HepG2 (cell line): ENCODE measurements around the gene PAIP2. TPM values are rescaled to one million over a fixed set of nuclear protein-coding genes. Genes with fewer than 3 reads are reported as not detected.

Experiments
- ATAC-seq: fragments of 200-7000 bp; cut with Tn5 transposase; 3 replicates; pipeline ENCODE4 v1.9.1; 2020; ENCODE audit warnings: mild to moderate bottlenecking, moderate library complexity
- BruUV-seq: library from RNA; stranded (reverse); fragments of 400-500 nt; replicated peaks from 2 replicates; lab custom pipeline; 2021; lab: Mats Ljungman, UMichigan
- CTCF ChIA-PET: fragments of 300-600 bp; formaldehyde crosslinking; extraction: SDS; loops from one replicate; lab custom pipeline; 2021; ENCODE audit warnings: low total read pairs, inconsistent platforms, low intra/inter-chr PET ratio; lab: Yijun Ruan, JAX
- POLR2A ChIA-PET: fragments of 350-600 bp; sonication (Branson Sonifier 250); formaldehyde crosslinking; loops from one replicate; lab custom pipeline; 2020; ENCODE audit warnings: antibody characterized with exemption, inconsistent platforms; lab: Yijun Ruan, JAX
- DNase-seq: peaks from one replicate; pipeline ENCODE4 v3.0.0-alpha.2; 2015; ENCODE audit warnings: low spot score
- FAIRE-seq: peaks from 3 replicates; lab custom pipeline; 2011; peaks lifted over from hg19 to GRCh38; lab: Jason Lieb, UNC
- H2AFZ ChIP-seq: one replicate; pipeline ENCODE4 v1.6.1; 2011; ENCODE audit warnings: low read length, inconsistent platforms
- H3K27ac ChIP-seq: fragments of 300-600 bp; 3 replicates; pipeline ENCODE4 v1.8.0; 2011; ENCODE audit warnings: mixed run types, mild to moderate bottlenecking, mixed read lengths, low read length, inconsistent platforms; ENCODE audit not compliant: insufficient read depth; ENCODE audit errors: extremely low read length
- H3K27me3 ChIP-seq, 2 experiments: fragments of 200-600 bp in 1 of 2; 2 replicates in 1 of 2; 3 replicates in 1 of 2; pipeline versions ENCODE4 v1.6.0 to v1.8.0; 2011; ENCODE audit warnings: low read length in 2 of 2, mild to moderate bottlenecking in 2 of 2, moderate library complexity in 2 of 2, inconsistent platforms in 1 of 2; ENCODE audit not compliant: insufficient read depth in 2 of 2, control insufficient read depth in 1 of 2
- H3K36me3 ChIP-seq, 2 experiments: fragments of 200-600 bp in 1 of 2; replicated peaks in 1 of 2; 2 replicates in 1 of 2; 3 replicates in 1 of 2; pipeline versions ENCODE4 v1.5.1 to v1.8.0; 2011; ENCODE audit warnings: low read length in 2 of 2, inconsistent platforms in 1 of 2; ENCODE audit not compliant: insufficient read depth in 2 of 2, control insufficient read depth in 1 of 2
- H3K4me1 ChIP-seq: 2 replicates; pipeline ENCODE4 v1.5.1; 2012; ENCODE audit warnings: low read length, inconsistent platforms; ENCODE audit not compliant: insufficient read depth
- H3K4me2 ChIP-seq: 2 replicates; pipeline ENCODE4 v1.6.0; 2011; ENCODE audit warnings: low read depth, low read length, inconsistent platforms
- H3K4me3 ChIP-seq, 3 experiments: fragments of 200-600 bp in 1 of 3; sonication (generic), shearing (Covaris generic) in 1 of 3; replicated peaks in 1 of 3; 2 replicates each; pipeline ENCODE4 v1.5.1; 2011 to 2016; ENCODE audit warnings: low read length in 3 of 3, inconsistent platforms in 2 of 3, low read depth in 2 of 3, mild to moderate bottlenecking in 2 of 3, control low read depth in 1 of 3, mixed read lengths in 1 of 3; ENCODE audit not compliant: insufficient read depth in 1 of 3
- H3K79me2 ChIP-seq: one replicate; pipeline ENCODE4 v1.6.1; 2011; ENCODE audit warnings: low read length, inconsistent platforms; ENCODE audit not compliant: insufficient read depth
- H3K9ac ChIP-seq: 2 replicates; pipeline ENCODE4 v1.6.0; 2011; ENCODE audit warnings: mild to moderate bottlenecking, low read depth, low read length, inconsistent platforms; ENCODE audit not compliant: insufficient read depth
- H3K9me3 ChIP-seq: 2 replicates; pipeline ENCODE4 v1.5.1; 2012; ENCODE audit warnings: mild to moderate bottlenecking, low read length
- H4K20me1 ChIP-seq: 2 replicates; pipeline ENCODE4 v1.6.0; 2011; ENCODE audit warnings: inconsistent platforms, mild to moderate bottlenecking, low read length, moderate library complexity; ENCODE audit not compliant: insufficient read depth
- AGO2 ChIP-seq: fragments of 200-400 bp; formaldehyde crosslinking; optimal IDR thresholded peaks from 2 replicates; pipeline ENCODE3; 2017; ENCODE audit warnings: mild to moderate bottlenecking, low read depth, low read length, moderate library complexity
- ATM ChIP-seq: fragments of 450-650 bp; IDR thresholded peaks from 2 replicates; pipeline ENCODE4 v1.7.1; 2017; ENCODE audit warnings: mild to moderate bottlenecking, borderline replicate concordance
- FOSL2 ChIP-seq: sonication (generic); formaldehyde crosslinking; IDR thresholded peaks from 2 replicates; pipeline ENCODE4 v1.4.0; 2020; ENCODE audit warnings: missing genetic modification reagents
- JUN ChIP-seq: sonication (generic); formaldehyde crosslinking; IDR thresholded peaks from 2 replicates; pipeline ENCODE4 v1.4.0; 2020; ENCODE audit warnings: mild to moderate bottlenecking, missing genetic modification reagents
- KDM3A ChIP-seq: IDR thresholded peaks from 2 replicates; pipeline ENCODE4 v1.6.1; 2018; ENCODE audit warnings: low read depth, missing compliant biosample characterization
- KMT2A ChIP-seq: sonication (generic); formaldehyde crosslinking; IDR thresholded peaks from 2 replicates; pipeline ENCODE4 v1.4.0; 2020; ENCODE audit warnings: missing genetic modification reagents
- MIER3 ChIP-seq: IDR thresholded peaks from 2 replicates; pipeline ENCODE4 v1.6.1; 2016; ENCODE audit warnings: missing compliant biosample characterization, borderline replicate concordance
- MTF1 ChIP-seq: sonication (generic); formaldehyde crosslinking; IDR thresholded peaks from 2 replicates; pipeline ENCODE4 v1.5.0; 2020; ENCODE audit warnings: missing genetic modification reagents
- TAF15 ChIP-seq: fragments of 200-400 bp; formaldehyde crosslinking; IDR thresholded peaks from one replicate; pipeline ENCODE4 v1.6.1; 2018; ENCODE audit warnings: mild to moderate bottlenecking, low read depth, low read length; ENCODE audit not compliant: poor library complexity, severe bottlenecking
- TOPORS ChIP-seq: sonication (generic); formaldehyde crosslinking; IDR thresholded peaks from 2 replicates; pipeline ENCODE4 v1.8.0; 2023; ENCODE audit warnings: mild to moderate bottlenecking, missing genetic modification reagents
- YEATS4 ChIP-seq: sonication (generic); formaldehyde crosslinking; IDR thresholded peaks from 2 replicates; pipeline ENCODE4 v1.4.0; 2020; ENCODE audit warnings: missing genetic modification reagents, borderline replicate concordance
- YY1 ChIP-seq: IDR thresholded peaks from 2 replicates; pipeline ENCODE4 v1.6.1; 2011; ENCODE audit warnings: low read length, low read depth, moderate library complexity, mild to moderate bottlenecking; ENCODE audit not compliant: insufficient read depth, insufficient replicate concordance
- ZFP82 ChIP-seq: sonication (generic); formaldehyde crosslinking; IDR thresholded peaks from 2 replicates; pipeline ENCODE4 v1.5.1; 2020; ENCODE audit warnings: mild to moderate bottlenecking, missing genetic modification reagents, borderline replicate concordance
- ZMAT5 ChIP-seq: sonication (generic); formaldehyde crosslinking; IDR thresholded peaks from 2 replicates; pipeline ENCODE4 v1.5.0; 2020; ENCODE audit warnings: mild to moderate bottlenecking, low read depth, missing genetic modification reagents, borderline replicate concordance
- ZMYM2 ChIP-seq: sonication (generic); formaldehyde crosslinking; IDR thresholded peaks from 2 replicates; pipeline ENCODE4 v1.8.0; 2022; ENCODE audit warnings: mild to moderate bottlenecking, missing genetic modification reagents
- ZNF180 ChIP-seq: sonication (generic); formaldehyde crosslinking; IDR thresholded peaks from 2 replicates; pipeline ENCODE4 v1.4.0; 2020; ENCODE audit warnings: low read depth, missing genetic modification reagents, borderline replicate concordance
- ZNF225 ChIP-seq: sonication (generic); formaldehyde crosslinking; IDR thresholded peaks from 2 replicates; pipeline ENCODE4 v1.4.0; 2020; ENCODE audit warnings: mild to moderate bottlenecking, missing genetic modification reagents
- ZNF3 ChIP-seq: IDR thresholded peaks from 2 replicates; pipeline ENCODE4 v1.7.0; 2017; ENCODE audit warnings: inconsistent platforms
- ZNF414 ChIP-seq: sonication (generic); formaldehyde crosslinking; IDR thresholded peaks from 2 replicates; pipeline ENCODE4 v1.5.0; 2020; ENCODE audit warnings: missing genetic modification reagents
- ZNF432 ChIP-seq: sonication (generic); formaldehyde crosslinking; IDR thresholded peaks from 2 replicates; pipeline ENCODE4 v1.5.0; 2020; ENCODE audit warnings: missing genetic modification reagents, mild to moderate bottlenecking, borderline replicate concordance
- ZNF569 ChIP-seq: sonication (generic); formaldehyde crosslinking; IDR thresholded peaks from 2 replicates; pipeline ENCODE4 v1.5.0; 2020; ENCODE audit warnings: mild to moderate bottlenecking, missing genetic modification reagents, moderate library complexity, borderline replicate concordance
- WGBS: methylation state at CpG from one replicate; pipeline ENCODE4 v1.1.6; 2017; ENCODE audit warnings: low lambda C conversion rate; 5-methylcytosine and 5-hydroxymethylcytosine counted together
- in situ Hi-C: cut with HindIII; loops from 2 replicates; pipeline ENCODE4 v1.10.0; 2017; ENCODE audit warnings: low pct_unique_long_range_greater_than_20kb; ENCODE audit not compliant: extremely low pct_ligation_motif_present
- intact Hi-C: fragments of 100-400 bp; cut with micrococcal nuclease; formaldehyde crosslinking; loops from one replicate; pipeline ENCODE4 v1.10.0; 2022; ENCODE audit not compliant: unreplicated experiment
- polyA plus RNA-seq, 8 experiments: library from polyadenylated mRNA; depleted of rRNA in 3 of 8; stranded (reverse) in 7 of 8; unstranded in 1 of 8; fragments of >200 nt; fragmentation: Illumina TruSeq in 4 of 8; extraction: Trizol in 4 of 8; gene quantifications; 2 replicates each; pipeline versions ENCODE4 v1.2.1 to v1.2.3, GENCODE V29; 2011 to 2016; ENCODE audit warnings: low read depth in 4 of 8, missing spikeins in 1 of 8, mixed read lengths in 1 of 8; ENCODE audit not compliant: insufficient read depth in 1 of 8
- total RNA-seq, 5 experiments: library from RNA; depleted of rRNA; stranded (reverse); fragments of >200 nt; fragmentation: Illumina TruSeq; extraction: Trizol; gene quantifications; 2 replicates each; pipeline ENCODE4 v1.2.3, GENCODE V29; 2016; ENCODE audit warnings: low read depth in 1 of 5
- TF ChIP-seq, protein P1 (sequence below): sonication (generic); formaldehyde crosslinking; IDR thresholded peaks from 2 replicates; pipeline ENCODE4 v1.8.0; 2022; ENCODE audit warnings: mild to moderate bottlenecking, missing genetic modification reagents, moderate library complexity

Gene PAIP2
- total and polyA plus RNA-seq, 2 of the 13 experiments (the other 11 are each of a cell fraction or from before 2014, with no cell fraction given): 61.5 to 76.3 TPM

DNA sequence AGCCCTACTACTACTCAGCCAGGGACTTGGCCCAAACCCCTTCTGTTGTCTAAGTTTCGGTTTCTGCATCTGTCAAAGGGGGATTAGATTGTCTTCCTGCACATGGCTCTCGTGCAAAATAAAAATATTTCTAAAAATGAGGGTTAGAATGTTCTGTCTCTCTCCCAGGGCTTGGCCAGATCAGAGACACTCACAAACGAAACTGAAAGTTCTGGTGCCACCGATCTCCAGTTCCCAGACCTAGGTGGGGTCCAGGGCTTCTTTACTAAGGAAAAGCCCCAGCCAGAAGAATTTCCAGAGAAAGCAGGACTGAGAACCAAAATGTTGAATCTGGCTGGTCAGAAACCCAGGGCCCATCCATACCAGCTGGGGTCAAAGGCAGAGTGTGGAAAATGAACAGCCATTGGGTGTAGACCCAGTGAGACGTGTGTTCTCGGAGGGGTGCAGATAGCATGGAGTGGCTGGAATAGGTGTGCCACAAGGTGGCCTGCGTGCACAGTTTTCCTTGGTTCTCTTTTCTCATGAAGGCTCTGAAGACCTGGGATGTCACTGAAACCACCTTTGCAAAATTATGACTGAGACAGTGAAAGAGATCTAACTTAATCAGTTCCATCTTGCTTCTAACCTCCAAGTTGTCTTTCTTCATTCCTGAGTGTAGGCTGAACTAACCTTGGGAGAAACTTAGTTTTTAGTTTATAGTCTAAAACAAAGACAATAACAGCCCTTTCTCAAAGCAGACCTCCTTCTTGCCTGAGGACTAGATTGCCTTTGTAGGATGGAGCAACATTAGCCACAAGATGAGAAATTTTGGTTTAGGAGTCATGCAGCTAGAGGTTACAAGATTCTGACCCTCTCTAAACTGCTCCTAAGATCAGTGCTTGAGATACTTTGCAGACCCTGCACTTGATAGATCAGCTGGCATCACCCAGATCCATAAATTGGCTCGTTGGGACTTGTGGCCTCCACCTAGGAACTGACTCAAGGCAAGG is 43.7 kb downstream of the PAIP2 start:
- Histone ChIP-seq H4K20me1 (no peaks in the 10 kb centered on the region), H3K9ac (peak overlapping the region; percentile 73), H3K9me3 (no peaks in the 10 kb centered on the region), H3K4me2 (peak overlapping the region; percentile 92), H3K4me1 (peaks cover 81% of the 10 kb centered on the region), H3K4me3 (peak overlapping the region; percentile 68 to 79 (median 76)), H2AFZ (peak overlapping the region; percentile 94), H3K79me2 (peaks cover 16% of the 10 kb centered on the region), H3K36me3 (no peaks in the 10 kb centered on the region), H3K27ac (peak overlapping the region; percentile 69), H3K27me3 (no peaks in the 10 kb centered on the region; a peak in 1 of 5 replicates)
- no TSS peak for BruUV-seq
- intact Hi-C loops: loop anchor here (1.0 to 2.0 kb wide), 2 partner anchors 17 to 133 kb away; no protein-coding TSS in a partner anchor
- in situ Hi-C loops: no loop called here
- ATAC-seq (peak; percentile 73), FAIRE-seq (peak; percentile 95), DNase-seq (peak; percentile 73)
- POLR2A ChIA-PET: interaction anchor here (1.1 to 1.7 kb wide), 4 partner anchors 18 to 176 kb away, joined by 4 to 6 read pairs (median 6); partner anchors contain the start of genes PAIP2, SPATA24 and UBE2D2
- 3% methylated on average over 7 of the region's 8 CpGs for WGBS
- CTCF ChIA-PET: interaction anchor here (1.3 to 1.9 kb wide), 2 partner anchors 17 to 128 kb away, joined by 4 to 6 read pairs; no protein-coding TSS in a partner anchor
- TF ChIP-seq, protein P1, sequence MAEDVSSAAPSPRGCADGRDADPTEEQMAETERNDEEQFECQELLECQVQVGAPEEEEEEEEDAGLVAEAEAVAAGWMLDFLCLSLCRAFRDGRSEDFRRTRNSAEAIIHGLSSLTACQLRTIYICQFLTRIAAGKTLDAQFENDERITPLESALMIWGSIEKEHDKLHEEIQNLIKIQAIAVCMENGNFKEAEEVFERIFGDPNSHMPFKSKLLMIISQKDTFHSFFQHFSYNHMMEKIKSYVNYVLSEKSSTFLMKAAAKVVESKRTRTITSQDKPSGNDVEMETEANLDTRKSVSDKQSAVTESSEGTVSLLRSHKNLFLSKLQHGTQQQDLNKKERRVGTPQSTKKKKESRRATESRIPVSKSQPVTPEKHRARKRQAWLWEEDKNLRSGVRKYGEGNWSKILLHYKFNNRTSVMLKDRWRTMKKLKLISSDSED (CRISPR knock-in tag): no peak
- TF ChIP-seq MIER3 (0 out of 2 replicates have a peak, but pooled peaks have one; percentile 62), ZNF414 (CRISPR knock-in tag) (no peak), ZMYM2 (CRISPR knock-in tag) (no peak), ZFP82 (no peak), ZNF432 (CRISPR knock-in tag) (no peak), FOSL2 (CRISPR knock-in tag) (peak; percentile 25; the same call in 1 of the 2 replicates), TOPORS (CRISPR knock-in tag) (no peak), YEATS4 (CRISPR knock-in tag) (0 out of 2 replicates have a peak, but pooled peaks have one; percentile 15), KMT2A (CRISPR knock-in tag) (0 out of 2 replicates have a peak, but pooled peaks have one; percentile 41), ZNF3 (CRISPR knock-in tag) (no peak), KDM3A (CRISPR knock-in tag) (no peak), ATM (no peak), ZMAT5 (no peak), AGO2 (no peak), ZNF569 (CRISPR knock-in tag) (no peak), ZNF225 (no peak), YY1 (peak; percentile 62), JUN (CRISPR knock-in tag) (peak; percentile 51; the same call in 1 of the 2 replicates), MTF1 (no peak), TAF15 (no peak), ZNF180 (CRISPR knock-in tag) (no peak)
